Neural crest cell (in vitro differentiated cells): ENCODE results near the gene STK35. TPM values are rescaled to one million over a fixed set of nuclear protein-coding genes. Genes with fewer than 3 reads are reported as not detected.
A peak's percentile ranks its signal among the peaks of the same experiment; 100 is the strongest.

ENCODE experiments used
- DNase-seq: peaks from one replicate; pipeline ENCODE4 v3.0.0; 2021; ENCODE audit warnings: low read depth, mixed read lengths, low spot score
- H3K27ac Mint-ChIP-seq: one replicate; pipeline ENCODE4 v1.8.0; 2021; ENCODE audit warnings: mild to moderate bottlenecking, mixed read lengths; ENCODE audit not compliant: unreplicated experiment
- H3K27me3 Mint-ChIP-seq: 2 replicates; pipeline ENCODE4 v1.8.0; 2021; ENCODE audit warnings: low read depth, mild to moderate bottlenecking, mixed read lengths
- H3K36me3 Mint-ChIP-seq: 2 replicates; pipeline ENCODE4 v1.8.0; 2021; ENCODE audit warnings: low read depth, mild to moderate bottlenecking, mixed read lengths
- H3K4me1 Mint-ChIP-seq: 2 replicates; pipeline ENCODE4 v1.8.0; 2021; ENCODE audit warnings: mixed read lengths
- H3K4me3 Mint-ChIP-seq: one replicate; pipeline ENCODE4 v1.8.0; 2021; ENCODE audit warnings: mild to moderate bottlenecking, mixed read lengths
- H3K9me3 Mint-ChIP-seq: 2 replicates; pipeline ENCODE4 v1.8.0; 2021; ENCODE audit warnings: mixed read lengths
- long read RNA-seq: library from polyadenylated mRNA; unstranded; transcript quantifications from one replicate; pipeline ENCODE4 v2.0.0, GENCODE V29; 2020
- total RNA-seq: library from RNA; stranded (reverse); gene quantifications from 2 replicates; pipeline ENCODE4 v1.2.1, GENCODE V29; 2021
- TF ChIP-seq, protein P1 (sequence below): fragments of 200-600 bp; sonication (generic); conservative IDR thresholded peaks from 2 replicates; pipeline ENCODE4 v1.5.0; 2021; ENCODE audit warnings: antibody characterized with exemption, mild to moderate bottlenecking

STK35 gene
- 35.7 and 36.0 TPM in 2 replicates for total RNA-seq
- long read RNA-seq, partial matches to known transcripts = 0 of 16 reads
- long read RNA-seq, other reads (novel, unspliced or antisense) = 16 of 16 reads

DNA sequence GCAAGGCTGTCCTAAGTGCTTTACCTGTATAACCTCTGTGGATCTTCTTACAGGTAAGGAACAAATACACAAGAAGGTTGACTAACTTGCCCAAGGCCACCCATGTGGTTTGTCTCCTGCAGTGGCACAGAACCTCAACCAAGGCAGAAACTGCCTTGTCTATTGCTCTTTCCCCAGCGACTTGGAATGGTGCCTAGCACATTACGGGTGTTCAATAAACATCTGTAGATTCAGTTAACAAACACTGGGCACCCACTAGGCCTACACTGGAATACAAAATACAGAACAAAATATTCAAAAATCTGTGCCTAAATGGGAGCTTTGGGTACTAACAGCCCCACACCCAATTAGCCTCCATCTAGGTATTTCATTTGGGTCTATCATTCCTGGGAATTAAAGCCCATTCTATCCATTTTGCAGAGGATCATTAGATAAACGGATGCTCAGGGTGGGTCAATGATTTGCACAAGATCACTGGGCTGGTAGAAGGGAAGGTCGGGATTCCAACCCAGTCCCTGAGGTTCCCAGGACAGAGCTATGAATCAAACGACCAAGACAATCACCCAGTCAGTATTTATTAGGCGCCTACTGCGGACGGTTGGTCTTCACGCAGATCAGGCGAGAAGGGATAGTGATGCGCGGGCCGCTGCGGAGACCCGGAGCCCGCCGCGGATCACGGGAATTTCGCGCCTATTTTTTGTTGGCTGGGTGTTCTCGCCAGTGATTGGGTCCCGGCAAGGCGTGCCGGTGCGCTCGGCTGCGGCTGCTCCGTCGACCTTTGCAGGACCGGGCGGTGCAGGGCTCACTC lies at the start of gene STK35:
Gene STK35 (plus strand): TSS at position 771 of the 808 bp plus-strand sequence. CDS start 55 bp downstream, outside the sequence.
- H3K27ac Mint-ChIP-seq = peak within 1 kb of the TSS; percentile 100
- H3K4me3 Mint-ChIP-seq = peak within 1 kb of the TSS; percentile 96
- TF ChIP-seq, protein P1, sequence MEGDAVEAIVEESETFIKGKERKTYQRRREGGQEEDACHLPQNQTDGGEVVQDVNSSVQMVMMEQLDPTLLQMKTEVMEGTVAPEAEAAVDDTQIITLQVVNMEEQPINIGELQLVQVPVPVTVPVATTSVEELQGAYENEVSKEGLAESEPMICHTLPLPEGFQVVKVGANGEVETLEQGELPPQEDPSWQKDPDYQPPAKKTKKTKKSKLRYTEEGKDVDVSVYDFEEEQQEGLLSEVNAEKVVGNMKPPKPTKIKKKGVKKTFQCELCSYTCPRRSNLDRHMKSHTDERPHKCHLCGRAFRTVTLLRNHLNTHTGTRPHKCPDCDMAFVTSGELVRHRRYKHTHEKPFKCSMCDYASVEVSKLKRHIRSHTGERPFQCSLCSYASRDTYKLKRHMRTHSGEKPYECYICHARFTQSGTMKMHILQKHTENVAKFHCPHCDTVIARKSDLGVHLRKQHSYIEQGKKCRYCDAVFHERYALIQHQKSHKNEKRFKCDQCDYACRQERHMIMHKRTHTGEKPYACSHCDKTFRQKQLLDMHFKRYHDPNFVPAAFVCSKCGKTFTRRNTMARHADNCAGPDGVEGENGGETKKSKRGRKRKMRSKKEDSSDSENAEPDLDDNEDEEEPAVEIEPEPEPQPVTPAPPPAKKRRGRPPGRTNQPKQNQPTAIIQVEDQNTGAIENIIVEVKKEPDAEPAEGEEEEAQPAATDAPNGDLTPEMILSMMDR = no peak
- H3K9me3 Mint-ChIP-seq = no peaks in the 10 kb centered on the region
- peak; percentile 61 for DNase-seq
- peaks cover 34% of the 10 kb centered on the region for H3K4me1 Mint-ChIP-seq
- peaks cover 6% of the 10 kb centered on the region for H3K36me3 Mint-ChIP-seq
- peaks cover 2% of the 10 kb centered on the region for H3K27me3 Mint-ChIP-seq

DNA sequence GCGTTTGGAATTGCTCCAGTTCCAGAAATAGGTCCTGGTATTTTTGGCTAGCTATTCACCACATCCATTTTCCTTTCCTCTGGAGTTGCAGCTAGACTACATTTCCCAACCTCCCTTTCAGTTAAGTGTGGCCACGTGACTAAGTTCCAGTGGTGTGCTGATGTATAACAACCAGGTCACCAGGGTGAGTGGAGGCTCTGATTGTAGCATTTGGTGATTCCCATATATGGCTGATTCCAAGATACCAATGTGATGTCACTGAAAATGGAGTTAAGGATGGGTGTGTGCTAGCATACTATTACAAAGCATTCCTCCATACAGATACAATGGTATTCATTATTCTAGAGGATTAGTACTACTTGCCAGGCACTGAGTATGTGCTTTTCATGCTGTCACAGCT lies 49.7 kb upstream of the STK35 start:
- Mint-ChIP-seq H3K36me3 (no peaks in the 10 kb centered on the region), H3K27me3 (peaks cover 37% of the 10 kb centered on the region), H3K4me1 (no peaks in the 10 kb centered on the region), H3K9me3 (no peaks in the 10 kb centered on the region), H3K4me3 (no peak overlapping the region), H3K27ac (no peak overlapping the region)
- TF ChIP-seq, protein P1 = no peak
- no peak for DNase-seq

DNA sequence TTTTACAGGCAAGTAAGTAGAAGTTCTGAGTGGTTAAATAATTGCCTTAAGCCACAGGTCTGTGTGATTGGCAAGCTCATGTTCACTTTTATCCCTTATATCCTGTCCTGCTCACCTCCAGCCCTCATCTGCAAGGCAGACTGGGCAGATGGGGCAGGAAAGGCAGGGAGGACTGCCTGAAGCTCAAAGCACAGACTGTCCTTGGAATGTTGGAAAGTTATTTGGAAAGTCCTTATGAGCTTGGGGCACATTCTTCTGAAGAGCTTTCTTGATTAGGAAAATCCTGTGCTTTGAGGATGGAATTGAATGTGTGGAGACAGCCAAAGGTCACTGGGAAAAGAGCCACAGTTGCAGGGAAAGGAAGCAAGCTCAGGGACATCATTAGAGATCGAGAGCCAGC lies 48.9 kb upstream of the STK35 start:
- H3K9me3 Mint-ChIP-seq = no peaks in the 10 kb centered on the region
- DNase-seq = no peak
- no peak overlapping the region for H3K4me3 Mint-ChIP-seq
- H3K4me1 Mint-ChIP-seq = no peaks in the 10 kb centered on the region
- H3K27me3 Mint-ChIP-seq = peaks cover 42% of the 10 kb centered on the region
- H3K36me3 Mint-ChIP-seq = no peaks in the 10 kb centered on the region
- TF ChIP-seq, protein P1 = no peak
- H3K27ac Mint-ChIP-seq = no peak overlapping the region

DNA sequence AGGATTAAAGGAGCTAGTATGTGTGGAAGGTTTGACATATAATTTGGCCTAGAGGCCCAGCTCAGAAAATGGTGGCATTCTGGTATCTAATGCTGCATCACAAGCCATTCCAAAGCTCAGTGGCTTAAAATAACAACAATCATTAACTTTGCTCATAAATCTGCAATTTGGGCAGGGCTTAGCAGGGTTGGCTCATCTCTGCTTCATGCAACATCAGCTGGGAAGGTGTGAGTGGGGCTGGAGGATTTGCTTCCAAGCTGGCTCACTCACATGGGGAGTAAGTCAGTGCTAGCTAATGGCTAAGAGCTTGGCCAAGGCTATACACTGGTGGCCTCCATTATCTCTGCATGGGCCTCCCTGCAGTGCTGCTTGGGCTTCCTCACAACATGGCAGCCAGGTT lies 48.0 kb upstream of the STK35 start:
- TF ChIP-seq, protein P1 = no peak
- no peaks in the 10 kb centered on the region for H3K4me1 Mint-ChIP-seq

DNA sequence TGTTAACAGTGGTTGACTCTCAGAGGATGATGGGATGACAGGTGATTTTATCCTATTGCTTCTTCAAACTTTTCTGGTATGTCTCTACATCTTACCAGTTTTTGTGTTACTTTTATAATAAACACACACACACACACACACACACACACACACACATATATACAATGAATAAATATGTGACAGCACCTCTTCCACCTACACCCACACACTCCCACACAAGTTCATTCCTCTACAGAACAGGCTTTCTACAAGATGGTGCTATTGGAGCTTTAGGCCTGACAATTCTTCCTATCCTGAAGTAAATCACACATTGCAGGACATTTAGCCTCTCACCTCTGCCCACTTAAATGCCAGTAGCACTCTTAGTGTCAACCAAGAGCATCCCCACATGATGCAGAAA lies 46.7 kb upstream of the STK35 start:
- TF ChIP-seq, protein P1 = no peak

More for the DNA sequence above, 48.0 kb upstream of the STK35 start:
- H3K4me3 Mint-ChIP-seq = no peak overlapping the region
- DNase-seq = no peak
- no peaks in the 10 kb centered on the region for H3K36me3 Mint-ChIP-seq
- H3K27ac Mint-ChIP-seq = no peak overlapping the region
- peaks cover 4% of the 10 kb centered on the region for H3K9me3 Mint-ChIP-seq
- peaks cover 49% of the 10 kb centered on the region for H3K27me3 Mint-ChIP-seq

More for the DNA sequence above, 46.7 kb upstream of the STK35 start:
- no peak overlapping the region for H3K27ac Mint-ChIP-seq
- H3K36me3 Mint-ChIP-seq = no peaks in the 10 kb centered on the region
- H3K4me1 Mint-ChIP-seq = no peaks in the 10 kb centered on the region
- DNase-seq = no peak
- peaks cover 49% of the 10 kb centered on the region for H3K27me3 Mint-ChIP-seq
- peaks cover 4% of the 10 kb centered on the region for H3K9me3 Mint-ChIP-seq
- H3K4me3 Mint-ChIP-seq = no peak overlapping the region
